Ectodermal cell (in vitro differentiated cells): ENCODE data around the gene IL1RL2.

ENCODE experiments used
- H3K27ac ChIP-seq: 2 replicates; pipeline ENCODE4 v1.7.0; 2013; ENCODE audit warnings: mild to moderate bottlenecking, low read depth, low read length; ENCODE audit not compliant: insufficient read depth, poor library complexity, severe bottlenecking
- H3K27me3 ChIP-seq: 2 replicates; pipeline ENCODE4 v1.7.0; 2013; ENCODE audit warnings: mild to moderate bottlenecking, low read length; ENCODE audit not compliant: insufficient read depth, control insufficient read depth, poor library complexity, severe bottlenecking
- H3K36me3 ChIP-seq: one replicate; pipeline ENCODE4 v1.7.0; 2013; ENCODE audit warnings: low read length; ENCODE audit not compliant: control insufficient read depth, insufficient read depth
- H3K4me1 ChIP-seq: one replicate; pipeline ENCODE4 v1.7.0; 2013; ENCODE audit warnings: low read length; ENCODE audit not compliant: control insufficient read depth, insufficient read depth
- H3K4me3 ChIP-seq: 2 replicates; pipeline ENCODE4 v1.7.0; 2013; ENCODE audit warnings: low read depth, low read length, control low read depth; ENCODE audit not compliant: insufficient read depth
- H3K9me3 ChIP-seq: 2 replicates; pipeline ENCODE4 v1.7.0; 2013; ENCODE audit warnings: mild to moderate bottlenecking, low read length, moderate library complexity; ENCODE audit not compliant: control insufficient read depth
- WGBS, 2 experiments: methylation state at CpG; one replicate each; pipeline ENCODE4 v1.1.7; 2013; ENCODE audit warnings: missing lambda C conversion rate in 2 of 2; 5-methylcytosine and 5-hydroxymethylcytosine counted together

Gene IL1RL2

DNA sequence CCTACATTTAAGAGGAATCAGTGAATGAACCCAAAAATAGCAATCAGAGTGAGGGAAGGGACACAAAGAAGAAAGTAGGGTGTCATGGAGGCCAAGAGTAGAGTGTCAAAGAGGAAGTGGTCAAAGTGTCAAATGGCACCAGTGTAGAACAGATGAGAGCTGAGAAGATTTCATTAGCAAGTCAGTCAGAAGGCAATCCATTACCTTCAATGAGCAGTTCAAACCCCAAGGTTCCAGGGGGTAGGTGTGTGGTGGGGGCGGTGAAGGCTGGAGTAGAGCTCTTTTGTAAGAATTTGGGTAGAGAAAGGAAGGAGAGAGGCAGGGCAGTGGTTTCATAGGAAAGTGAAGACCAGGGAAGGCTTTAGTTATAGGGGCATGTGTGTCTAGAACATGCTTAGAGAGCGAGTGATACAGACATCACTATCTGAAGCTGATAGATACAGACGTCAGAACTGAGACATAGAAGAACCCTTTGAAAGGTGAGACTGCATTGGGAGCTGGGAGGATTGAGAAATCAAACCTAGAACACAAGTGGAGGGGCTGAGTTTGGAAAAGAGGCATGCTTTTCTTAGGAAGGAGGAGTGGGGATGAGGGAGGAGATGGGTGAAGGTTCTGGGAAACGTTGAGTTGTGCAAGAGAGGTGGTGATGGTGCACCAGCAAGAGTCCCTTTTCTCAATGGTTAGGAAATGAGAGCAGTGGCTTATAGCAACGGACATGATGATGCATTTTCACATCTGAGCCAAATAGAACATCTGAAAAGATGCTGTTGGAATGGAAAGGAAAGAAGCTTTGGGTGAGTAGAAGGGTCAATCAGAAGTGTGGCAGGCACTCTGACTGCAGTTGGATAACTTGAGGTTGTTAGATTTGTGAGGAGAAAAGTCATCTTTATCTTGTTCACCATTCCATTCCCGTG lies 75.7 kb downstream of the IL1RL2 start:
- Histone ChIP-seq H3K9me3 (no peaks in the 10 kb centered on the region), H3K4me1 (no peaks in the 10 kb centered on the region), H3K27ac (no peak overlapping the region), H3K36me3 (no peaks in the 10 kb centered on the region), H3K27me3 (no peaks in the 10 kb centered on the region), H3K4me3 (no peak overlapping the region)
- 92 to 93% methylated on average over 6 of the region's 6 CpGs for WGBS, 2 experiments

DNA sequence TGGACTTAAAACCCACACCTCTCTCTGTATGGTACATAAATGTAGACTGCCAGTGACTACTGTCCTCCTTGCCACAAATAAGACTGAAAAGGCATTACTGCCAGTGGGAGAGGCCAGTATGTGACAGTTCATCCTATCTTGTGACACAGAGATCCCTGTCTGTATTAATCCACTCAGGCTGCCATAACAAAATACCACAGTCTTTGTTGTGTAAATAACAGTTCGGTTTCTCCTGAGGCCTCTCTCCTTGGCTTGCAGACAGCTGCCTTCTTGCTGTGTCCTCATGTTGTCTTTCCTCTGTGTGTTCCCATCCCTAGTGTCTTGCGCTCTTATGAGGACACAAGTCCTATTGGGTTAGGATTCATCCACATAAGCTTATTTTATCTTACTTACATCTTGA lies 78.1 kb downstream of the IL1RL2 start:
- Histone ChIP-seq H3K27me3 (no peaks in the 10 kb centered on the region), H3K4me1 (no peaks in the 10 kb centered on the region), H3K36me3 (no peaks in the 10 kb centered on the region), H3K27ac (no peak overlapping the region), H3K9me3 (no peaks in the 10 kb centered on the region), H3K4me3 (no peak overlapping the region)
- whole genome bisulfite sequencing, 2 experiments, result 75 to 77% methylated on average over 2 of the region's 2 CpGs

DNA sequence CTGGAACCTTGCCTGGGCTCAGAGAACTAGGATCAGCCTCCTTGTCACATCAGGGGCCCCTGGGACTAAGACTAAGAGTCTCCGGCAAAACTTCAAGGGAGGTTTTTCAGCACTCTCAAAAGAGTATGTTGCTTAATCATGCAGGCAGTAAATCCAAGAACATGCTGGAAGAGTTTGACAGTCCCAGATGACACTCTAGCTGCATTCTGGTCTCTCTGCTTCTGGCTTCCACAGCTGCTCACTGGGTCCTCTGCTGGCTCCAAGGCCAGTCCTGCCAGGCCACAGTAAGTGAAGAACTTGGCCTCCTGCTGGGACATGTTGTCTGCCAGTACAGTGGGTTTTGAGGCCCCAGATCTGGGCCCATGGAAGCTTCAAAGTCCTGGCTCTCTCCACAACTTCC lies 79.4 kb downstream of the IL1RL2 start:
- Histone ChIP-seq H3K4me3 (no peak overlapping the region), H3K4me1 (no peaks in the 10 kb centered on the region), H3K27ac (no peak overlapping the region), H3K9me3 (no peaks in the 10 kb centered on the region), H3K27me3 (no peaks in the 10 kb centered on the region), H3K36me3 (no peaks in the 10 kb centered on the region)
- 91 to 94% methylated on average over 1 of the region's 1 CpG for WGBS, 2 experiments

DNA sequence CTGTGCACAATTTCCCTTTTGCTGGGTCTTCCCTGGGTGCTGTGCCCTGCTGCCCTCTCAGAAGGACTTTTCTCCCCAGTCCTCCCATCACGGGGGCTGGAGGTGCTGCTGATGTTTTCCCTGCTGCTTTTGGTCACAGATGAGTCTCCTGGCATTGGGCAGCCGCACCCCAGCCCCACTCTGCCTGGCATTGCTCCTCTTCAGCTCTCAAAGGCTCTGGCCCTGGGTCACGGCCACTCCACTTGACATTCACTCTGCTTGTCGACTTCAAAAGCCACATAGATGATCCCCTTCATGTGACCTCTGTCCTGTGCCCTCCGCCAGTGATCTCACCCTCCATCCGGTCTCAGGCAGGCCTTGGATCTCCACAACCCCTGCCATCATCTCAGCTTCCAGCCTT lies 81.0 kb downstream of the IL1RL2 start:
- H3K27me3 ChIP-seq, result no peaks in the 10 kb centered on the region
- H3K4me3 ChIP-seq, result no peak overlapping the region
- H3K4me1 ChIP-seq, result no peaks in the 10 kb centered on the region
- WGBS, 2 experiments, result 88 to 91% methylated on average over 6 of the region's 6 CpGs
- H3K36me3 ChIP-seq, result no peaks in the 10 kb centered on the region
- H3K27ac ChIP-seq, result no peak overlapping the region
- H3K9me3 ChIP-seq, result no peaks in the 10 kb centered on the region

DNA sequence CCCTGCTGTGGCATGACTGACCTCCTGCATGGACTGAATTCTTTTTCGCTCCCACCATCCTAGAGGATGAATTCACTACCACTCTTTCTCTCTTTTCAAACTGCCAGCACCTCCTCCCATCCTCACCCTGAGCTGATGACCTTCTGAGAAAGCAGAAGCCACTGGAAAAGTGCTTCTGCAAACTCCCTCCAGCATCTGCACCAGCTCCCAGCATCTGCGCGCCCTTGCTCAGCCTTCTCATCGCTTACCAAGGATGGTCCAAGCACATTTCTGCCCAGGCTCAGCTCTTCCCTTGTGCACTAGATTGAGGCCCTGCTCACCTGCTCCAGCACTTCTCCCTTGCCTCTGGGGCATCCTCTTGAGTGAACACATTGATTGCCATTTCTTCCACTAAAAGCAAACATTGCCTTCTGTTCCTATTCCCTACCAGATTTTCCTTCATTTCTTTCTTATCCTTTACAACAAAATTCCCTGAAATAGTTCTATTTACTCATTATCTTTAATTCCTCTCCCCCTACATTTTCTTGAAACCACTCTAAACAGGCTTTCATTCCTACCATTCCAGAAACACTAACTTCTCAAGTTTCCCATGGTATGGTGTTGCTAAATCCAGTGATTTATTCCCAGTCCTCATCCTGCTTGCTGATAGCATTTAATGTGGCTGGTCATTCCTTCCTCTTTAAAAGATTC lies 81.8 kb downstream of the IL1RL2 start:
- H3K36me3 ChIP-seq, result no peaks in the 10 kb centered on the region
- H3K4me1 ChIP-seq, result no peaks in the 10 kb centered on the region
- 95 to 97% methylated on average over 4 of the region's 4 CpGs for WGBS, 2 experiments
- H3K27me3 ChIP-seq, result no peaks in the 10 kb centered on the region
- no peak overlapping the region for H3K4me3 ChIP-seq
- H3K9me3 ChIP-seq, result no peaks in the 10 kb centered on the region
- H3K27ac ChIP-seq, result no peak overlapping the region

DNA sequence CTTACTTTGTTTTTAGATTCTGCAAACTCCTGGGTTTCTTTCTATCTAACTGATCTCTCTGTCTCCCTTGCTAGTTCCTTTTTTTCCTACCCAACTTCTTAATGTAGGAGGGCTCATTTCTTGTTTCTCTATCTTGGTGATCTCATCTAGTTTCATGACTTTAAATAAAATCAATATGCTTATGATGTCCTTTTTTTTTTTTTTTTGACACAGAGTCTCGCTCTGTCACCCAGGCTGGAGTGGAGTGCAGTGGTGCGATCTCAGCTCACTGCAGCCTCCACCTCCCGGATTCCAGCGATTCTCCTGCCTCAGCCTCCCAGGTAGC lies 82.3 kb downstream of the IL1RL2 start:
- Histone ChIP-seq H3K4me3 (no peak overlapping the region), H3K9me3 (no peaks in the 10 kb centered on the region), H3K36me3 (no peaks in the 10 kb centered on the region), H3K27me3 (no peaks in the 10 kb centered on the region), H3K4me1 (no peaks in the 10 kb centered on the region), H3K27ac (no peak overlapping the region)
- 92 to 98% methylated on average over 4 of the region's 4 CpGs for WGBS, 2 experiments

DNA sequence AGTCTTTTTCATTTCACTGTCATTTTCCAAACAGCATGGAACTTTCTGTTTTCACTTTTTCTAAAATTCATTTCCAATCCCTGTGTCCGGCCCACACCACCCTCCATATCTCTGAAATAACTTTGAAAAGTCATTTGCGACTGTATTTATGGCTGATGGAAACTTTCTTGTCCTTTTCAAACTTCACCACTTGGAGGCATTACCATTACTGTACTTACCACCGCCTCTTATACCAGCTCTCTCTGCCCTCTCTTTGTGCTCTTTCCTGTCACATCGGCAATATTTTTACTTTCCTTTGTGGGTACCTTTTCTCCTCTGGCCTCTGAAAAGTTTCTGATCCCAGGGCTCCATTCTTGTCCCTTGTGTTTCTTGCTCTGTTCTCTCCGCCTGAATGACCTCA lies 85.0 kb downstream of the IL1RL2 start:
- Histone ChIP-seq H3K27me3 (no peaks in the 10 kb centered on the region), H3K36me3 (no peaks in the 10 kb centered on the region), H3K27ac (no peak overlapping the region), H3K4me1 (no peaks in the 10 kb centered on the region), H3K9me3 (no peaks in the 10 kb centered on the region), H3K4me3 (no peak overlapping the region)
- 91% methylated on average over 4 to 5 of the region's 5 CpGs for WGBS, 2 experiments

DNA sequence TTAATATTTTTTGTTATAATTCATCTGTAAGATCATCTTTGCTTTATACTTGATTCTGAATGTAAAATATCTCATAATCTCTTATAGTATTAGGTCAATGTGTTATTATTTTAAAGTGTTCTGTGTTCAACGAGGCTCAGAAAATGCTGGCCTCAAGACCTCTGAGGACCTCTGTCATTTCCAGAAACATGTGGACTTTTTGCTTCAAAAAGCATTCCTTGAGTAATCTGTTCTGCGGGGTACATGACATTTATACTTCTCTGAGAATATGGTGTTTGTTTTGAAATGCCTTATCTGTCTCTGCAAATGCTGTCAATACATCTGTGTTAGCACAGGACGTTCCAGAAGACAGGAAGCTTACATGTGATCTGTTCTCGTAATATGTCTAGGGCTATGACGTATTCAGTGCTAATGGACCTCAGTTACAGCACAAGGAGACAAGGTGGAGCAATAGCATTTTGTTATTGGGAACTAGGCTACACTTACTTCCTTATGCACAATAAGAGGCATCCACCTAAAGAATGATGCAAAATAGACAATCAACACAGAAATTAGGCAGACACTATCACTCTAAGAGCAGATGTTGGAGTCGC lies 86.9 kb downstream of the IL1RL2 start:
- 93 to 96% methylated on average over 6 of the region's 6 CpGs for WGBS, 2 experiments
- H3K9me3 ChIP-seq, result no peaks in the 10 kb centered on the region
- H3K4me3 ChIP-seq, result no peak overlapping the region
- peaks cover 5% of the 10 kb centered on the region for H3K4me1 ChIP-seq
- H3K36me3 ChIP-seq, result no peaks in the 10 kb centered on the region
- no peaks in the 10 kb centered on the region for H3K27me3 ChIP-seq
- H3K27ac ChIP-seq, result no peak overlapping the region

DNA sequence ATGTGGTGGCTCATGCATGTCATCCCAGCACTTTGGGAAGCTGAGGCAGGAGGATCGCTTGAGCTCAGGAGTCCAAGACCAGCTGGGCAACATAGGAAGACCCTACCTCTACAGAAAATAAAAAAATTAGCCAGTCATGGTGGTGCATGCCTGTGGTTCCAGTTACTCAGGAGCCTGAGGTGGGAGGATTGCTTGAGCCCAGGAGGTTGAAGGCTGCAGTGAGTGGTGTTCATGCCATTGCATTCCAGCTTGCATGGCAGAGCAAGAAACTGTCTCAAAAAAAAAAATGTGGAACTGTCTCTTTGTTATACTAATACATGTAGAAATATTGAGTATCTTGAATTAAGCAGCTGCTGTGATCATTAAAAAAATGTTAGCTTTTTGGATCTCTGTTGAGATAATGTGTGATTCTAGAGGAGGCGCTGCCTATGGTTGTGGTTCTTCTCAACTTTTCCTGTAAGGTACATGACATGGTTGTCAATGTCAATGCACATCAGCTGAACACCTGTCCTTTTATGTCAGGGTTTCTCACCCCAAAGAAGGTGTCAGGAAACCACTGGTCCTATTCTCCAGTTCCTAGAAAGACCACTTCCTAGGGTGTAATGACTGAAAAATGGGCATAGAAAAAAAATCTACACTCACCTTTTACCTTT lies 89.9 kb downstream of the IL1RL2 start:
- WGBS, 2 experiments, result 91 to 95% methylated on average over 2 of the region's 2 CpGs

DNA sequence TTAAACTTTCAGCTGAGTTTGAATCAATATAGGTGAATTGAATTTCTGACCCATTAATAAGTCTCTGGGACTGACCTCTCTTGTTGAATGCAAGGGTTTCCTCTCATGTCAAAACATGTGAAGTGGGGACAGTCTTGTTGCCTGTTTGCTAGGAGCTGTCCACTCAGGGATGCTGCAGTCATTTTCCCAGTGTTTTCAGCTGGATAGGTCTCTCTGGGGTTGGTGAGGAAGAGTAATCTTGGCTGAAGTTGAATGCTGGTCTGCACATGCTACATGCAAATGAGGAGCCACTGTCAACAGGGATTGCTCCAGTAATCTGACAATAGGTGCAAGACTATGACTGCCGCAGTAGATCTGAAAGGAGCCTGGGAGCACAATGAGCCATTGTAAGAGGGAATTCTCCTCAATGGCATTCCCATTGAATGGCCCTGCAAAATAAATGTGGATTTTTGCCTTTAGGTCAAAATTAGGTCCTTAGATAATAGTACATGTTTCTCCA lies 90.4 kb downstream of the IL1RL2 start:
- no peak overlapping the region for H3K4me3 ChIP-seq
- H3K27me3 ChIP-seq, result no peaks in the 10 kb centered on the region
- H3K4me1 ChIP-seq, result peaks cover 12% of the 10 kb centered on the region
- H3K27ac ChIP-seq, result no peak overlapping the region
- WGBS, 2 experiments, result 50 to 56% methylated on average over 1 of the region's 1 CpG
- no peaks in the 10 kb centered on the region for H3K9me3 ChIP-seq
- H3K36me3 ChIP-seq, result no peaks in the 10 kb centered on the region

More for the DNA sequence above, 89.9 kb downstream of the IL1RL2 start:
- Histone ChIP-seq H3K27me3 (no peaks in the 10 kb centered on the region), H3K27ac (no peak overlapping the region), H3K36me3 (no peaks in the 10 kb centered on the region), H3K4me3 (no peak overlapping the region), H3K9me3 (no peaks in the 10 kb centered on the region), H3K4me1 (peaks cover 12% of the 10 kb centered on the region)
